Neutrophil (primary cell): ENCODE measurements around the gene BCL7C.

Source experiments
- H3K27ac ChIP-seq: fragments of 200-600 bp; sonication (generic); 2 replicates; pipeline ENCODE4 v1.5.1; 2016; ENCODE audit warnings: mild to moderate bottlenecking, moderate library complexity
- H3K27me3 ChIP-seq: fragments of 200-600 bp; sonication (generic); 2 replicates; pipeline ENCODE4 v1.6.0; 2016; ENCODE audit warnings: mild to moderate bottlenecking
- H3K36me3 ChIP-seq: fragments of 200-600 bp; sonication (generic); 2 replicates; pipeline ENCODE4 v1.5.1; 2017
- H3K4me1 ChIP-seq, 2 experiments: fragments of 200-600 bp in 1 of 2; sonication (generic) in 1 of 2; 1 replicate in 1 of 2; 2 replicates in 1 of 2; pipeline versions ENCODE4 v1.5.1 to v1.6.1; 2013 to 2016; ENCODE audit warnings: low read depth in 1 of 2, low read length in 1 of 2, mild to moderate bottlenecking in 1 of 2, moderate library complexity in 1 of 2; ENCODE audit not compliant: control insufficient read depth in 1 of 2, insufficient read depth in 1 of 2
- H3K4me3 ChIP-seq, 2 experiments: fragments of 200-600 bp in 1 of 2; sonication (generic) in 1 of 2; 1 replicate in 1 of 2; 2 replicates in 1 of 2; pipeline ENCODE4 v1.5.1; 2013 to 2016; ENCODE audit warnings: low read depth in 1 of 2, low read length in 1 of 2, mild to moderate bottlenecking in 1 of 2, moderate library complexity in 1 of 2
- H3K9me3 ChIP-seq: fragments of 200-600 bp; sonication (generic); 2 replicates; pipeline ENCODE4 v1.5.1; 2016
- TF ChIP-seq, protein P1 (sequence below): fragments of 200-600 bp; sonication (generic); IDR thresholded peaks from 2 replicates; pipeline ENCODE4 v1.5.1; 2016; ENCODE audit warnings: antibody characterized with exemption

Gene BCL7C

DNA sequence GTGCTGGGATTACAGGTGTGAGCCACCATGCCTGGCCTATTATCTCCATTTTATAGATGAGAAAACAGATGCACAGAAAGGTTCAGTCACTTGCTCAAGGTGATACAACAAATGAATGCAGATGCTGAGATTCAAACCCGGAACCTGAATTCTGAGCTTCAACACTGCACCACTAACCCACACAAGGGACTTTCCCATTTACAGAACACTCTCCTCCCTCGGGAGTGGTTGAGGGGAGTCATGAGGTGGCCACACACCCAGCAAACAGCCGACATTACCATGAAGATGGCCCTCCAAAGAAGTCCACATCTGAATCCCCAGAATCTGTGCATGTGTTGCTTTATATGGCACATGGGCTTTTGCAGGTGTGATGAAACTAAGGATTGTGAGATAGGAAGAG, 9.1 kb downstream of the BCL7C start:
- H3K9me3 ChIP-seq, result no peaks in the 10 kb centered on the region
- TF ChIP-seq, protein P1, sequence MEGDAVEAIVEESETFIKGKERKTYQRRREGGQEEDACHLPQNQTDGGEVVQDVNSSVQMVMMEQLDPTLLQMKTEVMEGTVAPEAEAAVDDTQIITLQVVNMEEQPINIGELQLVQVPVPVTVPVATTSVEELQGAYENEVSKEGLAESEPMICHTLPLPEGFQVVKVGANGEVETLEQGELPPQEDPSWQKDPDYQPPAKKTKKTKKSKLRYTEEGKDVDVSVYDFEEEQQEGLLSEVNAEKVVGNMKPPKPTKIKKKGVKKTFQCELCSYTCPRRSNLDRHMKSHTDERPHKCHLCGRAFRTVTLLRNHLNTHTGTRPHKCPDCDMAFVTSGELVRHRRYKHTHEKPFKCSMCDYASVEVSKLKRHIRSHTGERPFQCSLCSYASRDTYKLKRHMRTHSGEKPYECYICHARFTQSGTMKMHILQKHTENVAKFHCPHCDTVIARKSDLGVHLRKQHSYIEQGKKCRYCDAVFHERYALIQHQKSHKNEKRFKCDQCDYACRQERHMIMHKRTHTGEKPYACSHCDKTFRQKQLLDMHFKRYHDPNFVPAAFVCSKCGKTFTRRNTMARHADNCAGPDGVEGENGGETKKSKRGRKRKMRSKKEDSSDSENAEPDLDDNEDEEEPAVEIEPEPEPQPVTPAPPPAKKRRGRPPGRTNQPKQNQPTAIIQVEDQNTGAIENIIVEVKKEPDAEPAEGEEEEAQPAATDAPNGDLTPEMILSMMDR, result no peak
- no peak overlapping the region for H3K27ac ChIP-seq
- no peaks in the 10 kb centered on the region for H3K4me1 ChIP-seq
- no peaks in the 10 kb centered on the region for H3K27me3 ChIP-seq
- H3K36me3 ChIP-seq, result peaks cover 24% of the 10 kb centered on the region
- H3K4me3 ChIP-seq, result no peak overlapping the region

GRCh38 chr16:30882429-30883310, 11.2 kb downstream of the BCL7C start:
- Histone ChIP-seq H3K4me3 (no peak overlapping the region), H3K36me3 (peaks cover 10% of the 10 kb centered on the region), H3K27me3 (no peaks in the 10 kb centered on the region), H3K27ac (no peak overlapping the region), H3K4me1 (no peaks in the 10 kb centered on the region), H3K9me3 (no peaks in the 10 kb centered on the region)
- TF ChIP-seq, protein P1, result no peak

DNA sequence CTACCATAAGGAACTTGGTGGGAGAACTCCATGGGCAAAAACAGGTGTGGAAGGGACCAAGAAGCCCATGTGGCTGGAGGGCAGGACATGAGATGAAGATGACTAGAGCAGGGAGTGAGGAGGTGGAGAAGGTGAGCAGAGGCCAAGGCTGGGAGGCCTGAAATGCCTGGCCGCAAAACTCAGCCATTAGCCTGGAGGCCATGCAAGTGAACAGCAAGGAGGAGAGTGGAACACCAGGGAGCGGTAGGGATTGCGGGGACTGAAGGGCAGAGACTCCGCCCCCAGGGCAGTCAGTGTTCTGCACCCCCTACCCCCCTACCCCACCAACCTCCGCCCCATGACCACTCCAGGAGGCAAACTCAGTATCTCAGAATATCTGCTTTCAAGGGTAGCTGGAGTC, 17.0 kb downstream of the BCL7C start:
- peak overlapping the region; percentile 86 for H3K27ac ChIP-seq
- peaks cover 24 to 28% of the 10 kb centered on the region in 2 experiments for H3K4me1 ChIP-seq
- no peak overlapping the region for H3K4me3 ChIP-seq
- H3K27me3 ChIP-seq, result no peaks in the 10 kb centered on the region
- no peaks in the 10 kb centered on the region for H3K9me3 ChIP-seq
- TF ChIP-seq, protein P1, result no peak
- H3K36me3 ChIP-seq, result no peaks in the 10 kb centered on the region

GRCh38 chr16:30875871-30876801, 17.7 kb downstream of the BCL7C start:
- no peaks in the 10 kb centered on the region for H3K27me3 ChIP-seq
- peak overlapping the region; percentile 98 to 99 for H3K4me3 ChIP-seq
- peak overlapping the region; percentile 86 for H3K27ac ChIP-seq
- TF ChIP-seq, protein P1, result no peak
- no peaks in the 10 kb centered on the region for H3K36me3 ChIP-seq
- H3K4me1 ChIP-seq, result peaks cover 24 to 28% of the 10 kb centered on the region in 2 experiments
- H3K9me3 ChIP-seq, result no peaks in the 10 kb centered on the region

DNA sequence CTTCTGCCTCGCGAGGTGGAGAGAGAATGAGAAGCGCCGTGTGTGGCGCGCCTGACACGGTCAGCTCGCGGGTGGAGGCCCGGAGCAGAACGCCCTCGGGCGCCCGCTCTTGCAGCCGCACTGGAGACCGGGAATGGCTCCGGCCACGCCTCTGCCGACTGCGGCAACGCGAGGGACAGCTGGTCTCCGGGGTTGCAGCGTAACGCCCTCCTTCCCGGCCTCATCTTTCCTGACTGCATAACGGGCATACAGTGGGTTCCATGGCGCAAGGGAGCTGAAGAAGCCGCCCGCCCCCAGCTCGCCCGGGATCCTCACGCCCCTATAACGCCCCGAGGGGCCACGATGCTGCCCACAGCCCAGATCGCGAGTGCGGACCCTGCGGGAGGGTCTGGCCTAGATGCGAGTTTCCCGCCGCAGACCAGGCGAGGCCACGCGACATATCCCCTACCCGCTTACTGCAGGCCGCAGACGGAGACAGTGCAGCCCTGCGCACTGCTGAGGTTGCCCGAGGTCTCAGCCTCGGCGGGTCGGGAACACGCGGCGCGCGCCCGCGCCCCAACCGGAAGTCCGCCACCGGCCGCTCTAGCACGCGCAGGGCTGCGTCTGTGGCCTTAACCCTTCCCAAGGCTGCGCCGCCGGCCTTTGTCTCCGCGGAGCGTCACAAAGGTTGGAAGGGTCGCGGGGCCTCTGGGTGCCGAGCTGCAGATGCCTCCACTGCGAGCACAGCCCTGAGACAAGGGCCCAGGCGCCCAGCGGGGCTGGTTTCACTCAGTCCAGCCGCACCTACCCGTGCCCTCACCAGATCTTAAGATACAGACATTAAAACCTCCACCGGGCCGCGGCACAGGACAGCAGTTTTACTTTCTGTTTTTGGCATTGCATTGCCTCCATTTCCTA, 18.8 kb downstream of the BCL7C start:
- H3K9me3 ChIP-seq, result no peaks in the 10 kb centered on the region
- no peaks in the 10 kb centered on the region for H3K27me3 ChIP-seq

More for the DNA sequence above, 18.8 kb downstream of the BCL7C start:
- H3K36me3 ChIP-seq, result no peaks in the 10 kb centered on the region
- H3K4me1 ChIP-seq, result peaks cover 24 to 28% of the 10 kb centered on the region in 2 experiments
- TF ChIP-seq, protein P1, result peak; percentile 40
- peak overlapping the region; percentile 98 to 99 for H3K4me3 ChIP-seq
- H3K27ac ChIP-seq, result peak overlapping the region; percentile 86
